Endodermal cell (in vitro differentiated cells): ENCODE measurements around the gene PPIL4. TPM values are rescaled to one million over a fixed set of nuclear protein-coding genes. Genes with fewer than 3 reads are reported as not detected.

Experiments
- DNase-seq: peaks from one replicate; pipeline ENCODE4 v3.0.0-alpha.2; 2017
- H3K27ac ChIP-seq: 2 replicates; pipeline ENCODE4 v1.5.1; 2013; ENCODE audit warnings: mild to moderate bottlenecking, low read depth, low read length, moderate library complexity
- H3K27me3 ChIP-seq: 2 replicates; pipeline ENCODE4 v1.6.1; 2013; ENCODE audit warnings: mild to moderate bottlenecking, low read length, moderate library complexity; ENCODE audit not compliant: insufficient read depth, control insufficient read depth, poor library complexity, severe bottlenecking
- H3K36me3 ChIP-seq: 2 replicates; pipeline ENCODE4 v1.7.0; 2013; ENCODE audit warnings: mild to moderate bottlenecking, low read length, moderate library complexity; ENCODE audit not compliant: control insufficient read depth, insufficient read depth
- H3K4me1 ChIP-seq: one replicate; pipeline ENCODE4 v1.7.0; 2013; ENCODE audit warnings: low read length; ENCODE audit not compliant: control insufficient read depth, insufficient read depth
- H3K4me3 ChIP-seq: 2 replicates; pipeline ENCODE4 v1.5.1; 2013; ENCODE audit warnings: mild to moderate bottlenecking, low read length, moderate library complexity
- H3K9ac ChIP-seq: 2 replicates; pipeline ENCODE4 v1.6.1; 2013; ENCODE audit warnings: mild to moderate bottlenecking, low read length, moderate library complexity; ENCODE audit not compliant: poor library complexity, severe bottlenecking; ENCODE audit errors: extremely low read depth
- H3K9me3 ChIP-seq: 2 replicates; pipeline ENCODE4 v1.6.1; 2013; ENCODE audit warnings: mild to moderate bottlenecking, low read length, moderate library complexity; ENCODE audit not compliant: control insufficient read depth
- H3K27ac Mint-ChIP-seq: 2 replicates; pipeline ENCODE4 v1.8.0; 2020; ENCODE audit warnings: mixed read lengths
- H3K27me3 Mint-ChIP-seq: 2 replicates; pipeline ENCODE4 v1.8.0; 2021; ENCODE audit warnings: mild to moderate bottlenecking, mixed read lengths; ENCODE audit not compliant: insufficient read depth
- H3K36me3 Mint-ChIP-seq: 2 replicates; pipeline ENCODE4 v1.8.0; 2020; ENCODE audit warnings: low read depth, mixed read lengths
- H3K4me1 Mint-ChIP-seq: 2 replicates; pipeline ENCODE4 v1.8.0; 2020; ENCODE audit warnings: mixed read lengths
- H3K4me3 Mint-ChIP-seq: 2 replicates; pipeline ENCODE4 v1.8.0; 2020; ENCODE audit warnings: mild to moderate bottlenecking, moderate library complexity, mixed read lengths
- H3K9me3 Mint-ChIP-seq: 2 replicates; pipeline ENCODE4 v1.8.0; 2020; ENCODE audit warnings: mild to moderate bottlenecking, mixed read lengths
- WGBS, 2 experiments: methylation state at CpG; one replicate each; pipeline versions ENCODE4 v1.1.5 to v1.1.7; 2013; ENCODE audit warnings: missing lambda C conversion rate in 2 of 2, mixed read lengths in 1 of 2; ENCODE audit not compliant: insufficient coverage in 1 of 2, insufficient read length in 1 of 2; 5-methylcytosine and 5-hydroxymethylcytosine counted together
- total RNA-seq, 2 donors: library from RNA; stranded (reverse); fragmentation: NEBNext Ultra II Directional in 1 of 2; extraction: Animal tissue kit (Norgen Biotek cat#: 25700) in 1 of 2; gene quantifications; 2 replicates in 1 of 2; 3 replicates in 1 of 2; pipeline ENCODE4 v1.2.1, GENCODE V29; 2021
- TF ChIP-seq, protein P1 (sequence below): fragments of 200-600 bp; sonication (generic); conservative IDR thresholded peaks from 2 replicates; pipeline ENCODE4 v1.5.0; 2021; ENCODE audit warnings: antibody characterized with exemption, mild to moderate bottlenecking

PPIL4 gene
- total RNA-seq, 2 donors from 2014 or later = 35.8 to 41.7 TPM

DNA sequence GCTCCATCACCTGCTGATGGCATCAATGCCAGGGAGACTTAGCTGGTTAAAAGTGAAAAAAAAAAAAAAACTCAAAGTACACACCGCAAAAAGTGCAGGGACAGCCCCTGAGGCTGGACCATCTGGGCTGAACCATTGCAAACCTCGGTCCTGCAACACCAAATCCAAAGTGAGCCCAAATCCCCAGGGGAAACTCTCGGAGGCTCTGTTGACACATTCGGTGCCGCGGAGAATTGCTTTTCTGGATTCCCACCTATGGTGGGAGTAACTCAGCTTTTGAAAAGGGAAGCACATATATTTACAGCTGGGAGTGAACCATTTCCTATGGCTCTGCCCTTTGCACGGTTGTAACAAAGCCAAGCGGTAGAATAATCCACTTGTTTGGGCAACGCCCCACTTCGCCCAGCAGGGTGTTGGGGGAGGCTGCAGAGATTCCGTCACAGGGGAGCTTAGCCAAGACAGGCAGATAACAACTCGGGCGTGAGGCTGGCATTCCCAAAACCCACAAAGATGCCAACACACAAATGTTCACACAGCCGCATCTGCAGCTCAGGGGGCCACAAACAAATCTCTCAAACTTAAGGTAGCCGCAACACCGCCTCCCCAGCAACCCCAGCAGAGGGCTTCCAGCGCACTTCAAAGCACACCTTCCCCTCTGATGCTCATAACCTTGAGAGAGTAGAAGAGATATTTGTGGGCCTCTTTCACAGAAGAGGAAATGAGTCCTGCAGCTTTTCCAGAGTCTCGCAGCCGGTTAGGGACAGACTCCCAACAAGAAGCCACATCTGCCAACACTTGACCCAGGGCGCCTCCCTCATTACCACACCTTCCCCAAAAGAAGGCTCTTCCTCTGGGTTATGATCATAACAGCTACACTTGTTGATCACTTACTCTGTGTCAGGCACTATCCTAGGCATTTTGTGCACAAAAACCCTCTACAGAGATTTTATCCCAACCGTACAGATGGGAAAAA, 72.5 kb downstream of the PPIL4 start:
- no peak overlapping the region for H3K4me3 ChIP-seq
- no peaks in the 10 kb centered on the region for H3K27me3 ChIP-seq
- H3K36me3 Mint-ChIP-seq = no peaks in the 10 kb centered on the region
- no peak overlapping the region for H3K27ac Mint-ChIP-seq
- H3K9me3 Mint-ChIP-seq = no peaks in the 10 kb centered on the region
- peaks cover 8% of the 10 kb centered on the region for H3K4me1 Mint-ChIP-seq
- H3K9ac ChIP-seq = no peak overlapping the region
- WGBS, 2 experiments = 80 to 85% methylated on average over 8 to 21 of the region's 21 CpGs
- H3K4me3 Mint-ChIP-seq = no peak overlapping the region
- H3K27me3 Mint-ChIP-seq = peaks cover 3% of the 10 kb centered on the region
- H3K36me3 ChIP-seq = no peaks in the 10 kb centered on the region
- H3K4me1 ChIP-seq = no peaks in the 10 kb centered on the region
- TF ChIP-seq, protein P1, sequence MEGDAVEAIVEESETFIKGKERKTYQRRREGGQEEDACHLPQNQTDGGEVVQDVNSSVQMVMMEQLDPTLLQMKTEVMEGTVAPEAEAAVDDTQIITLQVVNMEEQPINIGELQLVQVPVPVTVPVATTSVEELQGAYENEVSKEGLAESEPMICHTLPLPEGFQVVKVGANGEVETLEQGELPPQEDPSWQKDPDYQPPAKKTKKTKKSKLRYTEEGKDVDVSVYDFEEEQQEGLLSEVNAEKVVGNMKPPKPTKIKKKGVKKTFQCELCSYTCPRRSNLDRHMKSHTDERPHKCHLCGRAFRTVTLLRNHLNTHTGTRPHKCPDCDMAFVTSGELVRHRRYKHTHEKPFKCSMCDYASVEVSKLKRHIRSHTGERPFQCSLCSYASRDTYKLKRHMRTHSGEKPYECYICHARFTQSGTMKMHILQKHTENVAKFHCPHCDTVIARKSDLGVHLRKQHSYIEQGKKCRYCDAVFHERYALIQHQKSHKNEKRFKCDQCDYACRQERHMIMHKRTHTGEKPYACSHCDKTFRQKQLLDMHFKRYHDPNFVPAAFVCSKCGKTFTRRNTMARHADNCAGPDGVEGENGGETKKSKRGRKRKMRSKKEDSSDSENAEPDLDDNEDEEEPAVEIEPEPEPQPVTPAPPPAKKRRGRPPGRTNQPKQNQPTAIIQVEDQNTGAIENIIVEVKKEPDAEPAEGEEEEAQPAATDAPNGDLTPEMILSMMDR = peak; percentile 40
- H3K27ac ChIP-seq = no peak overlapping the region
- DNase-seq = no peak
- H3K9me3 ChIP-seq = no peaks in the 10 kb centered on the region

DNA sequence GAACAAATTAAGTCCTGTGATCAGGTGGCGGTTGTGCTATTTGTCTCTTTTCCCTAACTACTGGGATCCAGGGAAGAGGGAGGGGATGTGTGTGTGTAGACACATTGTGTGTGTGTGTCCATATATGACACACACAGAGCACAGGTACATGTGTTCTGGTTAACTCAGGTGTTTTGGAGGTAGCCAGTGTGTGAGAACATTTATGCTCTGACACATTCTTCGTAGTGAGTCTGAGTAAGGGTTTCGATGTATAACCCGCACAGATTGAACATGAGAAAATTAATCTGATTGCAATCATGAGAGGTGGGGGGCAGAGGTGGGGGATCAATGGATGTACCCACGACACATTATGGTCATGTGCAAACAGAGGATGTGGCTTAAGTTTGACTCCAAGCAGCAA, 73.6 kb downstream of the PPIL4 start:
- H3K27ac ChIP-seq = no peak overlapping the region
- H3K4me3 ChIP-seq = no peak overlapping the region
- no peaks in the 10 kb centered on the region for H3K36me3 ChIP-seq
- DNase-seq = no peak
- Mint-ChIP-seq H3K27me3 (peaks cover 3% of the 10 kb centered on the region), H3K27ac (no peak overlapping the region), H3K36me3 (no peaks in the 10 kb centered on the region), H3K9me3 (no peaks in the 10 kb centered on the region), H3K4me1 (peaks cover 8% of the 10 kb centered on the region), H3K4me3 (no peak overlapping the region)
- no peaks in the 10 kb centered on the region for H3K9me3 ChIP-seq
- H3K9ac ChIP-seq = no peak overlapping the region
- H3K27me3 ChIP-seq = no peaks in the 10 kb centered on the region
- TF ChIP-seq, protein P1 = no peak
- no peaks in the 10 kb centered on the region for H3K4me1 ChIP-seq
- 95 to 100% methylated on average over 1 to 5 of the region's 5 CpGs for WGBS, 2 experiments

DNA sequence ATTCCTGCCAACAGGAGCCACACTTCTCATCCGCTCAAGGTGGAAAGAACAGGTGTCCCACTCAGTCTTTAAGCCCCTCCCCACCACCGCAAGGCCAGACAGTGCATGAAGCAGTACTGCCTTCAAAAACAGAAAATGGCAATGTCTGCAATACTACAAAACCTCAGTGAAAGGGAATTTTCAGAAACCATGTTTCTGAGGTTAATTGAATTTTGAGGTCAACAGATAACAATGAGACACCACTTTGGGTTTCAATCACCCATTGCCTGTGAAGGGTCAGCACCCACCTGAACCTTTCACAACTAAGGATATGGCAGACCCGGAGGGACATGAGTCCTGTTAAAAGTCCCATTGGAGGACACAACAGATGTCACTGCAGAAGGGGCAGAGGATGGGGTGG, 74.0 kb downstream of the PPIL4 start:
- no peaks in the 10 kb centered on the region for H3K27me3 ChIP-seq
- H3K27me3 Mint-ChIP-seq = peaks cover 3% of the 10 kb centered on the region
- no peaks in the 10 kb centered on the region for H3K36me3 ChIP-seq
- DNase-seq = no peak
- no peak overlapping the region for H3K27ac ChIP-seq
- no peak overlapping the region for H3K27ac Mint-ChIP-seq
- no peak overlapping the region for H3K4me3 Mint-ChIP-seq
- no peaks in the 10 kb centered on the region for H3K9me3 Mint-ChIP-seq
- H3K4me3 ChIP-seq = no peak overlapping the region
- WGBS, 2 experiments = 43 to 90% methylated on average over 1 to 3 of the region's 3 CpGs
- no peaks in the 10 kb centered on the region for H3K9me3 ChIP-seq
- H3K36me3 Mint-ChIP-seq = no peaks in the 10 kb centered on the region
- no peaks in the 10 kb centered on the region for H3K4me1 ChIP-seq
- H3K9ac ChIP-seq = no peak overlapping the region
- TF ChIP-seq, protein P1 = no peak
- peaks cover 8% of the 10 kb centered on the region for H3K4me1 Mint-ChIP-seq
